Activated CD4-positive, alpha-beta T cell treated with anti-CD3 and anti-CD28 coated beads, Interleukin-2, amount 50 U/mL, for 48 hours (primary cell): ENCODE results near the gene DDX41.

Source experiments
- DNase-seq, 2 experiments: peaks; one replicate each; pipeline ENCODE4 v3.0.0-alpha.2; 2020

The DDX41 gene

GRCh38 chr5:177467436-177467835, 49.3 kb downstream of the DDX41 start:
- DNase-seq: no peak

- no peak for DNase-seq
Measured at GRCh38 chr5:177466861-177467260, 49.9 kb downstream of the DDX41 start.

GRCh38 chr5:177465044-177465443, 51.7 kb downstream of the DDX41 start:
- no peak for DNase-seq

- DNase-seq: no peak
Measured at GRCh38 chr5:177462021-177462670, 54.6 kb downstream of the DDX41 start.
